ENCODE results near the gene JARID2.

- TF ChIP-seq POLR2AphosphoS5 (IDR thresholded peaks at IDR 0.05; ENCODE audit: low read depth, low read length) (no peak), POLR2A (IDR thresholded peaks at IDR 0.05; ENCODE audit: low read depth, low read length) (no peak), TAF1 (IDR thresholded peaks at IDR 0.05; ENCODE audit: low read depth, low read length) (no peak), POU2F2 (IDR thresholded peaks at IDR 0.05; ENCODE audit: low read depth, low read length) (no peak)
Measured at GRCh38 chr6:15200087-15200486, 45.8 kb upstream of the JARID2 start.
